ENCODE results near the gene C2.

DNA sequence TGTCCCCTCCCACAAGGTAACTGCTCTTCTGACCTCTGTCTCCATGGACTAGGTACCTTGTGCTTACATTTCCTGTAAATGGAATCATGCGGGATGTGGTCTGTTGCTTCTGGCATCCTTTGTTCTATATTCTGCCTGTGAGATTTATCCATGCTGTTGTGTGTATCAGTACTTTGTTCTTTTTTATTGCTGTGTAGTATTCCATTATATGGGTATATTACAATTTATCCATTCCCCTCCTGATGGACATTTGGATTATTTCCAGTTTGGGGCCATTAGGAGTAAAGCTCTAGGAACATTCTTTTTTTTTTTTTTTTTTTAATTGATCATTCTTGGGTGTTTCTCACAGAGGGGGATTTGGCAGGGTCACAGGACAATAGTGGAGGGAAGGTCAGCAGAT is 3.4 kb downstream of the C2 start:
- TF ChIP-seq, protein P1, sequence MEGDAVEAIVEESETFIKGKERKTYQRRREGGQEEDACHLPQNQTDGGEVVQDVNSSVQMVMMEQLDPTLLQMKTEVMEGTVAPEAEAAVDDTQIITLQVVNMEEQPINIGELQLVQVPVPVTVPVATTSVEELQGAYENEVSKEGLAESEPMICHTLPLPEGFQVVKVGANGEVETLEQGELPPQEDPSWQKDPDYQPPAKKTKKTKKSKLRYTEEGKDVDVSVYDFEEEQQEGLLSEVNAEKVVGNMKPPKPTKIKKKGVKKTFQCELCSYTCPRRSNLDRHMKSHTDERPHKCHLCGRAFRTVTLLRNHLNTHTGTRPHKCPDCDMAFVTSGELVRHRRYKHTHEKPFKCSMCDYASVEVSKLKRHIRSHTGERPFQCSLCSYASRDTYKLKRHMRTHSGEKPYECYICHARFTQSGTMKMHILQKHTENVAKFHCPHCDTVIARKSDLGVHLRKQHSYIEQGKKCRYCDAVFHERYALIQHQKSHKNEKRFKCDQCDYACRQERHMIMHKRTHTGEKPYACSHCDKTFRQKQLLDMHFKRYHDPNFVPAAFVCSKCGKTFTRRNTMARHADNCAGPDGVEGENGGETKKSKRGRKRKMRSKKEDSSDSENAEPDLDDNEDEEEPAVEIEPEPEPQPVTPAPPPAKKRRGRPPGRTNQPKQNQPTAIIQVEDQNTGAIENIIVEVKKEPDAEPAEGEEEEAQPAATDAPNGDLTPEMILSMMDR (IDR thresholded peaks at IDR 0.05) = no peak
- TF ChIP-seq ZFX (IDR thresholded peaks at IDR 0.05; ENCODE audit: borderline replicate concordance) = no peak
